GM19452 (cell line): Measurements from ENCODE around the gene MAML1.
"Not testable (repeated sequence)": the region's sequence is repeated elsewhere in the genome, so short reads cannot be mapped to it uniquely, and the experiment has no call there.

Experiments used
- ATAC-seq: cut with Tn5 transposase; IDR thresholded peaks from one replicate; pipeline ENCODE4 v1.9.1; 2021; ENCODE audit not compliant: unreplicated experiment

The MAML1 gene

GRCh38 chr5:179766021-179766725 is 33.6 kb downstream of the MAML1 start:
- ATAC-seq = no peak

- no peak for ATAC-seq
Observed at GRCh38 chr5:179766726-179767455, 34.3 kb downstream of the MAML1 start.

DNA sequence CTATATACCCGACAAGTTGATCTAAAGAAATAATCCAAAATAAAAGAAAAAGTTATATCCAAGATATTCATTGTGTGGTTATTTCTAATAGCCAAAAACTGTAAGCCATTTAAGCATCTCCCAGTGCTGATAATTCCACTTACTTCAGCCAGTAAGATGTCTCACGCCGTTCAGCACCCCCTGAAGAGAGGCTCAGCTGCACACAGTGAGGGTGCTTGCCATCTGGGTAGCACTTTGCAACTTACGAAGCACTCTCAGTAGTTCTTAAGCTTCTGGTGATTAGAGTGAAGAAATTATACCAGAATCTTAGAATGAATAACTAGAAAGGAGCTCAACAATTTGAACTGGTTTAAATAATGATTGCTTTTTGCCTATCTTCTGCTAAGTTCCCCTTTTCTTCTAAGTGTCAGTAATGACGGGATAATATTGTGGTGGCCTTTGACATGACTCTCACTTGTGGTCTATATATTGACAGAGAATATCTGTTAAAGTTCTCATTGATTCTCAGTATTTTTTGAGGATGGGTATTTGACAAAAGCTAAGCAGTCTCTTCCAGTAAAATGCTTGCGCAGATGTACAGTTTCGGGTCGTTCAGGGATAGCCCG is 35.0 kb downstream of the MAML1 start:
- no peak for ATAC-seq

- ATAC-seq = no peak
Observed at GRCh38 chr5:179768326-179769085, 35.9 kb downstream of the MAML1 start.

DNA sequence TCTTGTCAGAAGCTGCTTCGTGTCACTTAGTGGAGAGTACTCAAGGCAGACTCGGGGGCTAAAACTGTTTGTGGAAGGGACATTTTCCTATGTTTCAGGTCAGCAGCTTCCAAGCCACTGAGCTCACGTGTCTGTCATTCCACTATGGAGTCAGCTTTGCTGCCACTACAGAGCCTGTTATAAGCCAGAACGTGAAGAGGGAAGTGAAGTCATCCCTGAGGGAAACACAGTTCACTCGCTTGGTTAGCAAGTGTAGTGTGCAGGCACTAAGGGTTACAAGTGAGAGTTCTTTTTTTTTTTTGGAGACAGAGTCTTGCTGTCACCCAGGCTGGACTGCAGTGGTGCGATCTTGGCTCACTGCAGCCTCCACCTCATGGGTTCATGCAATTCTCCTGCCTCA is 36.6 kb downstream of the MAML1 start:
- ATAC-seq = no peak

- no peak for ATAC-seq
Observed at GRCh38 chr5:179769796-179770195, 37.2 kb downstream of the MAML1 start.

- no peak for ATAC-seq
Observed at GRCh38 chr5:179771311-179771895, 38.8 kb downstream of the MAML1 start.

DNA sequence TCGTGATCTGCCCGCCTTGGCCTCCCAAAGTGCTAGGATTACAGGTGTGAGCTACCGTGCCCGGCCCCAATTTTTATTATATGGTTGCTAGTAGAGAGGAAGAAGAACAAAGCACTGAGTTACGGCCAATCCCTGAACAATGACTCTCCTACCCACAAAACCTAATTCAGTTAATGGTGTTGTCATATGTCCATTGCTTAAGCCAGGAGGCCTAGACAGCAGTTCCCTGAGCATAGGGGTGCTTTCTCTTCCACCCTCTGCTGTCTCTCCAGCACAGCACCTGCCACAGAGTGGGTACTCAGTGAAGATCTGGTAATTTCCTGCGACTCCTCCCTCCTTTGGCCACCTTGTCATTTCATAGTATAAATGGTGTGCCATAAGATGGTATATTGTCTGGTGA is 39.7 kb downstream of the MAML1 start:
- ATAC-seq = no peak

DNA sequence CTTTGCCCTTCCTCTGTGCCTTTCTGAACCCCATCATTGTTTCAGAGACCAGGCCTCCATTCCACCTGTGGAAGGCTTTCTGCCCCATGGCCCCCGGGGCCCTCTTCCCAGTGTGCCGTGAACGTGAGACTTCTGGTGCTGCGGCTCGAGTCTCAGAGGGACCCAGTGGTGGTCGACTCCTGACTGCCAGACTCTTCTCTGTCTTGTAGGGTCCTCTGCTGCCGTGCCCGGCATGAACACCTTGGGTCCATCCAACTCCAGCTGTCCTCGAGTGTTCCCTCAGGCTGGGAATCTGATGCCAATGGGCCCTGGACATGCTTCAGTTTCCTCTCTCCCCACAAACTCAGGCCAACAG is 41.0 kb downstream of the MAML1 start:
- no peak for ATAC-seq

- no peak for ATAC-seq
Observed at GRCh38 chr5:179774442-179774841, 41.8 kb downstream of the MAML1 start.

- no peak for ATAC-seq
Observed at GRCh38 chr5:179776411-179776938, 43.9 kb downstream of the MAML1 start.

DNA sequence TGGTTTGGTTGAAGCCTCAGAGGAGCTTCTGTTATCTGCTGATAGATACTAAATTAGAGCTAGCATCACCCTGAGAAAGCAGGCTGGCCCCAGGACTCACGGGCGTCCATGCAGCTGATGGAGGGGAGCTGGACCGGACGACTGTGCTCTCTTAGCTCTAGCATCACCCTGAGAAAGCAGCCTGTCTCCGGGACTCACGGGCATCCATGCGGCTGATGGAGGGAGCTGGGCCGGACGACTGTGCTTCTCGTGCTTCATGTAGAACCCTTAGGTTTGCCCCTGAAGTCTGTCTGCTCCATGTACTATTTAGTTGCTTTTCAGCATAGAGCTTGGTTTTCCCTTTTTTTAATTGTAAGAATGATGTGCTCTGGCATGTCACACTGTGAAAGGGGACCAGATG is 44.8 kb downstream of the MAML1 start:
- ATAC-seq = no peak

DNA sequence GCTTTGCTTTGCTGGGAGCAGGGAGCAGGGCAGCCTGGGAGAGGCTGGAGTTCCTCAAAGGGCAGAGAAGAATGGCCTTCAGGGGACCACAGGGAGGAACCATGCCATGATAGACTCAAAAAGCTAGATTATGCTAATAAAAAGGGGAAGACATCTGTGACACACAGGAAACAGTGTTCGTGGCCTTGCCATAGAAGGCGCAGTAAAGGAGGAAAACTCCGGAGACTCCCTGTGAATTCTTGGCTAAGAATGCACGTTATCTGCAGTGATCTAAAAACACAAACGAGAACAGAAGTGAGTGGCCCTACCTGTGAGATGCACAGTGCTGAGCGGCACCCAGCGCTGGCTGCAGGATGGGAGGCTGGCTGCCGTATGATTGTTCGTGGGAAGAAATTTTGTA is 45.3 kb downstream of the MAML1 start:
- ATAC-seq = no peak

GRCh38 chr5:179778591-179778990 is 46.0 kb downstream of the MAML1 start:
- ATAC-seq = no peak

DNA sequence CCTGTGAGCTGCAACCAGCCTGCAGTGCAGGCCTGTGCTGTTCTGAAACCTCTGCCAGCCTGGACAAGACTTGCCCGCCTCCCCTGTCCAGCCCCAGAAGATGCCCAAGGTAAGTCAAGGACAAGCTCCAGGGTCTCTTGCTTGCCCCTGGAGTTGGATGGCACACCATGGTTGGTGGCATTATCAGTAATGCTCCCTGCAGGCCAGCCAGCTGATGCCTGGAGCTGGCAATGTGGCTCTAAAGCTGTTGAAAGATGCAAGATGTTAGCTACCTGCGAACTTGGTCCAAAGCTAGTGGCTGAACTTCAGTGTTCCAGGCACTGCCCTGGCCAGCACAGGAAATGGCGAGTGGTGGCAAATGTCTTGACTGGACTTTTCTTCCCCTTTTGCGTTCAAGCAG is 47.2 kb downstream of the MAML1 start:
- ATAC-seq = no peak

DNA sequence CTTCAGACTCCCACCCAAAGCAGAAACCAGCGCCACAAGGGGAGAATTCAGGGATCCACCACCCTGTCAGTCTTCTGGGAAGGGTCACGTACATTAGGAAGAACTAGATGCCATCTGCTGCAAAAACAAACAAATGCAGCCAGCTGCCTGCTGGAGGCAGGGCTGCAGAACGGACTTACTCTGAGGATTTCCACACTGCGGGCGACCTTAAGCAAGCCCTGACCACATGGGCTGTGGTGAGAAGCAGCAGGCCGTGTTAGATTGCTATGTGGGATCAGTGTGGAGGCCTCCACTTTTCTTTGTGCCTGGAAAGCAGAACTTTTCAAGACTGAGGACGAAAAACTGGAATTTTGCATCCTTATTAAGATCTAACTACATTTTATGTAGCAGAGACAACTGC is 47.7 kb downstream of the MAML1 start:
- no peak for ATAC-seq

DNA sequence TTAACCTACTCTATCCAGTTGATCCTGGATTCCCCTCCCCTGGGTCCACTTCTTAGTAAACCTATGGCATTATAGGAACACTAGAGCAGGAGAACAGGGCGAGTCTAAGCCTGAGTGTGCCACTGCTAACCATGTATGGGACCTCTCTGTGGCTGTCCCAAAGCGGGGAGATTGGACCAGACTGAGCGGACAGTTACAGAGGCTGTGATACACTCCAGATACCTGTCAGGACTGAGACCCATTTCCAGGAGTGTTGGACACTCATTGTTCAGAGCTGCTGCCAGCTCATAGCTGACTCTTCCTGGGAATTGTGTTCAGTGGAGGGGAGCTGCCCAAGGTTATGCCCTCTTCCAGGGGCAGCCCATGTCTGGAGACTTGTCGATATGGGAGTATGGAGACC is 49.2 kb downstream of the MAML1 start:
- ATAC-seq = no peak

DNA sequence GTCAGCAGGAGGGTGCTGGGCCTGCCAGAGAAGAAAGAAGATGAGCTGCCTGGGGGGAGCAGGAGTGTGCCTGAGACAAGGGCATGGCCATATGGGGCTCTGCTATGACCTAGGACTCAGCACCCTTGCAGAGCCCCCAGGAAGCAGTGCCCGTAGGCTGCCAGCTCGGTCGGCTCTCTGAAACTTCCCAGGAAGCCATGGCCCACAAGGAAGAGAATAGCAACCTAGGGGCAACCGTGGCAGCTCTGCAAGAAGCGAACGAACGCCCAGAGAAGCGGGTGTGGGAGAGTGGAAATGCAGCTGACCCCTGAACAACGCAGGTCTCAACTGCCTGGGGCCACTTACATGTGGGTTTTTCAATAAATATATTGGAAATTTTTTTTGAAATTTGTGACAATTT is 50.5 kb downstream of the MAML1 start:
- ATAC-seq = no peak

DNA sequence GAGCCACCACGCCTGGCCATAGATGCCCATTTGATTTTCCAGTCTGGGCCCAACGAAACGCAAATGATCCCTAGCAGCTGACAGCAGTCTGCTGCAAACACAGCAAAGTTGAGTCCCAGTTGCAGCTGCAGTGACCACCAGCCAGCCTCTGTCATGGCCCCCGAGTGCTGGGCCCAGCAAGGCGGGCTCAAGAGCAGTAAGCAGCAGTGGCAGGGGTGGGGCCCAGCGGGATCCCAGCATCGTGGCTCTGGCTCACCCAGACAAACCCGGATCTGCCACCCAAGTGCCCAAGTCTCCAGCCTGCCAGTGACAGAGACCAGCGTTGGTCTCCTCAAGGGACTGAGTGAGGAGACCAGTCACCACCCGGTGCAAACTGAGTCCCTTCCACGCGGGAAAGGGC is 54.2 kb downstream of the MAML1 start:
- no peak for ATAC-seq

DNA sequence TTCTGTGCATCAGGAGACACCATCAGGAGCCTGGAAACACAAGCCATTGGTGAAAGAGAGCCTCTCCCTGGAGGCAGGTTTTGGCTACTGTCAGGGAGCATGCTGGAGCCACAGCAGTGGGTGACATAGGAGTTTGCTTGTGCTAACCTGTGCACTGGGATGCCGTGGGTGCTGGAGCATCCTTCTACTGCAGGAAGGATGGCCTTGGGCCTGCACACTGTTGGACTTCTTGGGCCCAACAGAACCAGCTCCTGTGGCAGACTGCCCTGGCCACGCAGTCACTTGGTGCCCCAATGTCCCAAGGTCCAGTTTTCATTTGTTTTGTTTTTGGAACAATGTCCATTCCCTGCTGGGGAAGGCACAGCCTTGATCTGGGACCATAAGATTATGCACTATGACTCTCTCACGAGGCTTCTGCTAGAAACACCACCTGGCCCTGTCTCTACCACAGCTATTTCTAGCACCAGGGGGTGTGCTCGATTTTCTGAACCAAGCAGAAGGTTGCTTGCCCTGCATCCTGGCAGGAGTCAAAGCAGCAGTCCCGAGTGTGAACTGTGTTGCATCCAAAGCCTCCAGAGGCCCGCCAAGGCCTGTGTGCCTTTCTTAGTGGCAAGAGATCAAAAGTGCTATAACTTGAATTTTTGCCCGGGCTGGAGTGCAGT is 55.7 kb downstream of the MAML1 start:
- no peak for ATAC-seq

- not testable (repeated sequence) for ATAC-seq
Observed at GRCh38 chr5:179789278-179789677, 56.7 kb downstream of the MAML1 start.
